Progenitor cell of endocrine pancreas (in vitro differentiated cells): ENCODE measurements around the gene PCBP3. TPM values are rescaled to one million over a fixed set of nuclear protein-coding genes. Genes with fewer than 3 reads are reported as not detected.
"Not testable (repeated sequence)": the region's sequence is repeated elsewhere in the genome, so short reads cannot be mapped to it uniquely, and the experiment has no call there.

Source experiments
- DNase-seq: peaks from one replicate; pipeline ENCODE4 v3.0.0; 2021; ENCODE audit warnings: low spot score; ENCODE audit not compliant: unreplicated experiment
- H3K27ac Mint-ChIP-seq: 2 replicates; pipeline ENCODE4 v1.8.0; 2021; ENCODE audit warnings: mild to moderate bottlenecking, moderate library complexity, mixed read lengths
- H3K27me3 Mint-ChIP-seq: 2 replicates; pipeline ENCODE4 v1.8.0; 2021; ENCODE audit warnings: mixed read lengths
- H3K36me3 Mint-ChIP-seq: 2 replicates; pipeline ENCODE4 v1.8.0; 2022; ENCODE audit warnings: mixed read lengths; ENCODE audit not compliant: insufficient read depth
- H3K4me1 Mint-ChIP-seq: 2 replicates; pipeline ENCODE4 v1.8.0; 2021; ENCODE audit warnings: low read depth, mixed read lengths
- H3K4me3 Mint-ChIP-seq: 2 replicates; pipeline ENCODE4 v1.8.0; 2021; ENCODE audit warnings: low read depth, mild to moderate bottlenecking, moderate library complexity, mixed read lengths
- H3K9me3 Mint-ChIP-seq: 2 replicates; pipeline ENCODE4 v1.8.0; 2021; ENCODE audit warnings: low read depth, mixed read lengths
- total RNA-seq: library from RNA; stranded (reverse); gene quantifications from 2 replicates; pipeline ENCODE4 v1.2.1, GENCODE V29; 2021
- TF ChIP-seq, protein P1 (sequence below): fragments of 200-600 bp; sonication (generic); IDR thresholded peaks from one replicate; pipeline ENCODE4 v1.5.0; 2021; ENCODE audit warnings: antibody characterized with exemption, mild to moderate bottlenecking; ENCODE audit not compliant: unreplicated experiment

PCBP3 gene
- total RNA-seq, 1 donor from 2014 or later = 3.7 TPM

- no peak for DNase-seq
- H3K36me3 Mint-ChIP-seq = no peaks in the 10 kb centered on the region
- no peak overlapping the region for H3K4me3 Mint-ChIP-seq
Observed at GRCh38 chr21:45949928-45950739, 306.6 kb downstream of the PCBP3 start.

GRCh38 chr21:45950740-45951515 is 307.4 kb downstream of the PCBP3 start:
- Mint-ChIP-seq H3K4me3 (no peak overlapping the region), H3K27me3 (peaks cover 9% of the 10 kb centered on the region), H3K27ac (no peak overlapping the region), H3K4me1 (peaks cover 4% of the 10 kb centered on the region), H3K9me3 (peaks cover 4% of the 10 kb centered on the region), H3K36me3 (no peaks in the 10 kb centered on the region)
- TF ChIP-seq, protein P1, sequence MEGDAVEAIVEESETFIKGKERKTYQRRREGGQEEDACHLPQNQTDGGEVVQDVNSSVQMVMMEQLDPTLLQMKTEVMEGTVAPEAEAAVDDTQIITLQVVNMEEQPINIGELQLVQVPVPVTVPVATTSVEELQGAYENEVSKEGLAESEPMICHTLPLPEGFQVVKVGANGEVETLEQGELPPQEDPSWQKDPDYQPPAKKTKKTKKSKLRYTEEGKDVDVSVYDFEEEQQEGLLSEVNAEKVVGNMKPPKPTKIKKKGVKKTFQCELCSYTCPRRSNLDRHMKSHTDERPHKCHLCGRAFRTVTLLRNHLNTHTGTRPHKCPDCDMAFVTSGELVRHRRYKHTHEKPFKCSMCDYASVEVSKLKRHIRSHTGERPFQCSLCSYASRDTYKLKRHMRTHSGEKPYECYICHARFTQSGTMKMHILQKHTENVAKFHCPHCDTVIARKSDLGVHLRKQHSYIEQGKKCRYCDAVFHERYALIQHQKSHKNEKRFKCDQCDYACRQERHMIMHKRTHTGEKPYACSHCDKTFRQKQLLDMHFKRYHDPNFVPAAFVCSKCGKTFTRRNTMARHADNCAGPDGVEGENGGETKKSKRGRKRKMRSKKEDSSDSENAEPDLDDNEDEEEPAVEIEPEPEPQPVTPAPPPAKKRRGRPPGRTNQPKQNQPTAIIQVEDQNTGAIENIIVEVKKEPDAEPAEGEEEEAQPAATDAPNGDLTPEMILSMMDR = no peak
- DNase-seq = no peak

More at GRCh38 chr21:45949928-45950739, 306.6 kb downstream of the PCBP3 start:
- TF ChIP-seq, protein P1 = no peak
- H3K4me1 Mint-ChIP-seq = peaks cover 4% of the 10 kb centered on the region
- peaks cover 9% of the 10 kb centered on the region for H3K27me3 Mint-ChIP-seq
- peaks cover 4% of the 10 kb centered on the region for H3K9me3 Mint-ChIP-seq
- H3K27ac Mint-ChIP-seq = no peak overlapping the region

DNA sequence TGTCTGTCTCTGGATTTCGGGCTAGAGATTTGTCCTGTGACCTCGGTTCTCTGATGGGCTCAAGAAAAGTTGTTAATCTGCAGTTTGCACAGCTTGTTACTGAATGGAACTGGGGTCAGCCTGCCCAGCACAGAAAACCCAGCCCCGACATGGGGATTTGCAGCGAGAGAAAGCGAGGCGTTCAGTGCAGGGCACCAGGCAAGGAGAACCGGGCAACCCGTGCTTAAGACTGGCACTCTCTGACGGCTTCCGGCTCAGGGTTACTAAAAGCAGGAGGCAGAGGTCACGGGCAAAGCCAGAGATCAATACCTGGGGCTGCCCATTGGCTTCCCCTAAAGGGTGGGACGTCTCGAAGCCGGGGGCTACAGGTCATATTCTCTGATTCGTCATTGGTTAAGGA is 308.2 kb downstream of the PCBP3 start:
- Mint-ChIP-seq H3K27me3 (peaks cover 9% of the 10 kb centered on the region), H3K36me3 (no peaks in the 10 kb centered on the region), H3K27ac (no peak overlapping the region), H3K4me3 (no peak overlapping the region), H3K9me3 (peaks cover 4% of the 10 kb centered on the region), H3K4me1 (peaks cover 4% of the 10 kb centered on the region)
- DNase-seq = no peak
- TF ChIP-seq, protein P1 = no peak

DNA sequence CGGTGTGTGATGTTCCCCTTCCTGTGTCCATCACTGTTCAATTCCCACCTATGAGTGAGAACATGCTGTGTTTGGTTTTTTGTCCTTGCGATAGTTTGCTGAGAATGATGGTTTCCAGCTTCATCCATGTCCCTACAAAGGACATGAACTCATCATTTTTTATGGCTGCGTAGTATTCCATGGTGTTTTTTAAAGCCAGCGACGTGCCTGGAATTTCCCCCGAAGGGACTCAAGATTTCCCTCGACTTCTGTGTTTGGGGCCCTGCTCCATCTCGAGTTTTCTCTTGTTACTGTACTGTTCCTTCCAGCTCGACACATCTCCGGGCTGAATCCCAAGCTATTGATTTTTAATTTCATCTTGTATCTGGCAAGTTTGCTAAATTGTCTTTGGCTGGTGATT is 309.0 kb downstream of the PCBP3 start:
- H3K9me3 Mint-ChIP-seq, H3K4me1 Mint-ChIP-seq, H3K27me3 Mint-ChIP-seq, H3K4me3 Mint-ChIP-seq, DNase-seq, H3K27ac Mint-ChIP-seq, H3K36me3 Mint-ChIP-seq: not testable (repeated sequence)

DNA sequence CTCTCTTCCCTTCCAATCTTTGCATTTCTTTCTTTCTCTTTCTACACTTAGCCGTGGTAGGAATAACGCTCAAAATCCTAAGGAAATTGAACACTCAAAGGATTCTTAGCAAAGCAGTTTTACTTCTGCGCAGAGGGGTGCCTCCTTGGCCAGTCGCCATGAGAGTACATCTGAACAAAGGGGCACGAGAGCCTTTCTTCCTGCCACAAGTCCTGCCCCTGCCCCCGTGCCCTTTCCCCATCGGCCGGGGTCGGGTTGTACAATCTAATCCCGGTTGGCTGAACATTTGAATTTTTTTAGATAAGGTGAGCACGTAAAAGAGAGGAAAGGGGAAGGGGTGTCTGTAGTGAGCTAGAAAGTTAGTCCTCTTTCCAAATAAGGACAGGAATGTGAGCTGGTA is 309.4 kb downstream of the PCBP3 start:
- no peak overlapping the region for H3K4me3 Mint-ChIP-seq
- peaks cover 4% of the 10 kb centered on the region for H3K4me1 Mint-ChIP-seq
- peaks cover 4% of the 10 kb centered on the region for H3K9me3 Mint-ChIP-seq
- peaks cover 9% of the 10 kb centered on the region for H3K27me3 Mint-ChIP-seq
- DNase-seq = no peak
- no peaks in the 10 kb centered on the region for H3K36me3 Mint-ChIP-seq
- no peak overlapping the region for H3K27ac Mint-ChIP-seq
- TF ChIP-seq, protein P1 = no peak
